ENCODE data around the gene RYR2. TPM values are rescaled to one million over a fixed set of nuclear protein-coding genes. Genes with fewer than 3 reads are reported as not detected.

The RYR2 gene
- total RNA-seq, 2 experiments from 2014 or later = not detected

- H3K4me3 ChIP-seq (ENCODE audit: low read depth, low read length, poor library complexity, severe bottlenecking) = no peak overlapping the region
- no peak overlapping the region for H2AFZ ChIP-seq (ENCODE audit: low read length)
- ChIA-PET POLR2A (interaction anchor here (0.6 kb wide), 1 partner anchor 27 kb away, joined by 4 read pairs; no protein-coding TSS in a partner anchor), CTCF (ENCODE audit: unreplicated experiment) (no interaction called here)
- intact Hi-C loops (cut with micrococcal nuclease; ENCODE audit: unreplicated experiment) = no loop called here
- no peaks in the 10 kb centered on the region for H3K36me3 ChIP-seq (ENCODE audit: insufficient read depth, low read length)
- no peak overlapping the region for H3K4me2 ChIP-seq (ENCODE audit: low read length)
- no TSS peak for BruUV-seq (replicated peaks)
- no peaks in the 10 kb centered on the region for H3K79me2 ChIP-seq (ENCODE audit: insufficient read depth, low read depth, low read length)
- no peak overlapping the region for H3K27ac ChIP-seq (ENCODE audit: low read depth, low read length, poor library complexity, severe bottlenecking)
- TF ChIP-seq CTCF (conservative IDR thresholded peaks at IDR 0.05; ENCODE audit: low read length) (no peak), EZH2phosphoT487 (IDR thresholded peaks at IDR 0.05; ENCODE audit: borderline replicate concordance, low read depth, low read length) (no peak)
- H3K4me1 ChIP-seq (ENCODE audit: insufficient read depth, low read length, poor library complexity, severe bottlenecking) = no peaks in the 10 kb centered on the region
- H3K9me3 ChIP-seq (ENCODE audit: low read length) = no peaks in the 10 kb centered on the region
- no peak for DNase-seq (ENCODE audit: low spot score)
- H4K20me1 ChIP-seq (ENCODE audit: insufficient read depth, low read length) = no peaks in the 10 kb centered on the region
- no peaks in the 10 kb centered on the region for H3K9me2 ChIP-seq (ENCODE audit: insufficient read depth, low read length)
These were observed 239.5 kb downstream of the RYR2 start for GRCh38 chr1:237281481-237281880.

GRCh38 chr1:237282208-237282783 is 240.3 kb downstream of the RYR2 start:
- intact Hi-C loops (cut with micrococcal nuclease; ENCODE audit: unreplicated experiment) = no loop called here
- TF ChIP-seq CTCF (conservative IDR thresholded peaks at IDR 0.05; ENCODE audit: low read length) = no peak
- no peak for TF ChIP-seq EZH2phosphoT487 (IDR thresholded peaks at IDR 0.05; ENCODE audit: borderline replicate concordance, low read depth, low read length)
- Histone ChIP-seq H3K9me2 (ENCODE audit: insufficient read depth, low read length) (no peaks in the 10 kb centered on the region), H3K27ac (ENCODE audit: low read depth, low read length, poor library complexity, severe bottlenecking) (no peak overlapping the region), H2AFZ (ENCODE audit: low read length) (no peak overlapping the region), H3K4me3 (ENCODE audit: low read depth, low read length, poor library complexity, severe bottlenecking) (no peak overlapping the region), H3K9me3 (ENCODE audit: low read length) (no peaks in the 10 kb centered on the region), H3K79me2 (ENCODE audit: insufficient read depth, low read depth, low read length) (no peaks in the 10 kb centered on the region), H3K4me1 (ENCODE audit: insufficient read depth, low read length, poor library complexity, severe bottlenecking) (no peaks in the 10 kb centered on the region), H3K4me2 (ENCODE audit: low read length) (no peak overlapping the region), H3K36me3 (ENCODE audit: insufficient read depth, low read length) (no peaks in the 10 kb centered on the region), H4K20me1 (ENCODE audit: insufficient read depth, low read length) (no peaks in the 10 kb centered on the region)
- ChIA-PET CTCF (ENCODE audit: unreplicated experiment) (no interaction called here), POLR2A (interaction anchor here (0.5 kb wide), 1 partner anchor 1602 kb away, joined by 3 read pairs; no protein-coding TSS in a partner anchor)
- BruUV-seq (replicated peaks) = no TSS peak
- no peak for DNase-seq (ENCODE audit: low spot score)

- no peak for TF ChIP-seq EZH2phosphoT487 (IDR thresholded peaks at IDR 0.05; ENCODE audit: borderline replicate concordance, low read depth, low read length)
- no peak for TF ChIP-seq CTCF (conservative IDR thresholded peaks at IDR 0.05; ENCODE audit: low read length)
- Histone ChIP-seq H3K9me3 (ENCODE audit: low read length) (no peaks in the 10 kb centered on the region), H3K79me2 (ENCODE audit: insufficient read depth, low read depth, low read length) (no peaks in the 10 kb centered on the region), H3K27ac (ENCODE audit: low read depth, low read length, poor library complexity, severe bottlenecking) (no peak overlapping the region), H3K36me3 (ENCODE audit: insufficient read depth, low read length) (no peaks in the 10 kb centered on the region), H3K4me3 (ENCODE audit: low read depth, low read length, poor library complexity, severe bottlenecking) (no peak overlapping the region), H3K9me2 (ENCODE audit: insufficient read depth, low read length) (no peaks in the 10 kb centered on the region), H2AFZ (ENCODE audit: low read length) (no peak overlapping the region), H3K4me1 (ENCODE audit: insufficient read depth, low read length, poor library complexity, severe bottlenecking) (no peaks in the 10 kb centered on the region), H4K20me1 (ENCODE audit: insufficient read depth, low read length) (no peaks in the 10 kb centered on the region), H3K4me2 (ENCODE audit: low read length) (no peak overlapping the region)
- POLR2A ChIA-PET = interaction anchor here (0.6 kb wide), 2 partner anchors 10 to 776 kb away, joined by 3 read pairs; no protein-coding TSS in a partner anchor
- DNase-seq (ENCODE audit: low spot score) = no peak
- BruUV-seq (replicated peaks) = no TSS peak
- CTCF ChIA-PET (ENCODE audit: unreplicated experiment) = no interaction called here
- intact Hi-C loops (cut with micrococcal nuclease; ENCODE audit: unreplicated experiment) = no loop called here
These were observed 246.0 kb downstream of the RYR2 start for GRCh38 chr1:237287876-237288521.
